Progenitor cell of endocrine pancreas (in vitro differentiated cells): ENCODE data around the gene TMEM135. TPM values are rescaled to one million over a fixed set of nuclear protein-coding genes. Genes with fewer than 3 reads are reported as not detected.

Source experiments
- DNase-seq: peaks from one replicate; pipeline ENCODE4 v3.0.0; 2021; ENCODE audit warnings: low spot score; ENCODE audit not compliant: unreplicated experiment
- H3K27ac Mint-ChIP-seq: 2 replicates; pipeline ENCODE4 v1.8.0; 2021; ENCODE audit warnings: mild to moderate bottlenecking, moderate library complexity, mixed read lengths
- H3K27me3 Mint-ChIP-seq: 2 replicates; pipeline ENCODE4 v1.8.0; 2021; ENCODE audit warnings: mixed read lengths
- H3K36me3 Mint-ChIP-seq: 2 replicates; pipeline ENCODE4 v1.8.0; 2022; ENCODE audit warnings: mixed read lengths; ENCODE audit not compliant: insufficient read depth
- H3K4me1 Mint-ChIP-seq: 2 replicates; pipeline ENCODE4 v1.8.0; 2021; ENCODE audit warnings: low read depth, mixed read lengths
- H3K4me3 Mint-ChIP-seq: 2 replicates; pipeline ENCODE4 v1.8.0; 2021; ENCODE audit warnings: low read depth, mild to moderate bottlenecking, moderate library complexity, mixed read lengths
- H3K9me3 Mint-ChIP-seq: 2 replicates; pipeline ENCODE4 v1.8.0; 2021; ENCODE audit warnings: low read depth, mixed read lengths
- CTCF ChIP-seq: fragments of 200-600 bp; sonication (generic); IDR thresholded peaks from one replicate; pipeline ENCODE4 v1.5.0; 2021; ENCODE audit warnings: antibody characterized with exemption, mild to moderate bottlenecking; ENCODE audit not compliant: unreplicated experiment
- total RNA-seq: library from RNA; stranded (reverse); gene quantifications from 2 replicates; pipeline ENCODE4 v1.2.1, GENCODE V29; 2021

TMEM135 gene
- total RNA-seq, 1 donor from 2014 or later, result 33.0 TPM

- H3K4me3 Mint-ChIP-seq, result no peak overlapping the region
- H3K4me1 Mint-ChIP-seq, result no peaks in the 10 kb centered on the region
- no peak overlapping the region for H3K27ac Mint-ChIP-seq
Measured at GRCh38 chr11:87361891-87362290, 324.2 kb downstream of the TMEM135 start.

DNA sequence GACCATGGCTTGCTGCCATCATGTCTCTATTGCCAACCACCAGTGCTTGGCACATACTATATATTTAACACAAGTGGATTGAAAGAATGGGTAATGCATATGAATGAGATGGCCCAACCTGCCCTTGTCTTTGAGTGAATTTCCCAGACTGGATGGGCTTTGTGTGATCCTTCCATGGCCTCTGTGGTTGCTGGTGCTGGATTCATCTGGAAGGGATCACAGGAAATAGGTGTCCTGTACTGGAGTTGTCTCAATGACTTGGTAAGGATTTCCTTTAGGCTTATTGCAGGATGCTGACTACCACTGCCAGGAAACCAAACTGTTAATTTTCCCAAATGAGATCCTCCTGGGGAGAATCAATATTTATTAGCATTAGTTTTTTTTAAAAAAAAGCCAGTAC lies 328.6 kb downstream of the TMEM135 start:
- DNase-seq, result no peak
- H3K27me3 Mint-ChIP-seq, result no peaks in the 10 kb centered on the region
- H3K9me3 Mint-ChIP-seq, result no peaks in the 10 kb centered on the region
- no peaks in the 10 kb centered on the region for H3K36me3 Mint-ChIP-seq
- H3K4me3 Mint-ChIP-seq, result no peak overlapping the region
- H3K27ac Mint-ChIP-seq, result no peak overlapping the region
- no peaks in the 10 kb centered on the region for H3K4me1 Mint-ChIP-seq
- TF ChIP-seq CTCF, result no peak

More at GRCh38 chr11:87361891-87362290, 324.2 kb downstream of the TMEM135 start:
- H3K27me3 Mint-ChIP-seq, result no peaks in the 10 kb centered on the region
- H3K36me3 Mint-ChIP-seq, result no peaks in the 10 kb centered on the region
- H3K9me3 Mint-ChIP-seq, result no peaks in the 10 kb centered on the region
- no peak for TF ChIP-seq CTCF
- DNase-seq, result no peak

GRCh38 chr11:87366763-87367405 lies 329.1 kb downstream of the TMEM135 start:
- DNase-seq, result no peak
- Mint-ChIP-seq H3K4me1 (no peaks in the 10 kb centered on the region), H3K36me3 (no peaks in the 10 kb centered on the region), H3K9me3 (no peaks in the 10 kb centered on the region), H3K4me3 (no peak overlapping the region), H3K27me3 (no peaks in the 10 kb centered on the region), H3K27ac (no peak overlapping the region)
- TF ChIP-seq CTCF, result no peak

- no peaks in the 10 kb centered on the region for H3K4me1 Mint-ChIP-seq
- no peaks in the 10 kb centered on the region for H3K36me3 Mint-ChIP-seq
- H3K4me3 Mint-ChIP-seq, result no peak overlapping the region
- no peak for TF ChIP-seq CTCF
- H3K27ac Mint-ChIP-seq, result no peak overlapping the region
- no peaks in the 10 kb centered on the region for H3K9me3 Mint-ChIP-seq
- DNase-seq, result no peak
- H3K27me3 Mint-ChIP-seq, result no peaks in the 10 kb centered on the region
Measured at GRCh38 chr11:87368151-87368550, 330.4 kb downstream of the TMEM135 start.

GRCh38 chr11:87368858-87369480 lies 331.2 kb downstream of the TMEM135 start:
- Mint-ChIP-seq H3K9me3 (no peaks in the 10 kb centered on the region), H3K27ac (no peak overlapping the region), H3K4me1 (no peaks in the 10 kb centered on the region), H3K36me3 (no peaks in the 10 kb centered on the region), H3K27me3 (no peaks in the 10 kb centered on the region), H3K4me3 (no peak overlapping the region)
- TF ChIP-seq CTCF, result no peak
- DNase-seq, result no peak
